Measurements from ENCODE around the gene PARP14. TPM values are rescaled to one million over a fixed set of nuclear protein-coding genes. Genes with fewer than 3 reads are reported as not detected.
"Not testable (repeated sequence)": the region's sequence is repeated elsewhere in the genome, so short reads cannot be mapped to it uniquely, and the experiment has no call there.

The PARP14 gene
- total and polyA plus RNA-seq, 11 donors = 5.0 to 104 (median 12.5) TPM

DNA sequence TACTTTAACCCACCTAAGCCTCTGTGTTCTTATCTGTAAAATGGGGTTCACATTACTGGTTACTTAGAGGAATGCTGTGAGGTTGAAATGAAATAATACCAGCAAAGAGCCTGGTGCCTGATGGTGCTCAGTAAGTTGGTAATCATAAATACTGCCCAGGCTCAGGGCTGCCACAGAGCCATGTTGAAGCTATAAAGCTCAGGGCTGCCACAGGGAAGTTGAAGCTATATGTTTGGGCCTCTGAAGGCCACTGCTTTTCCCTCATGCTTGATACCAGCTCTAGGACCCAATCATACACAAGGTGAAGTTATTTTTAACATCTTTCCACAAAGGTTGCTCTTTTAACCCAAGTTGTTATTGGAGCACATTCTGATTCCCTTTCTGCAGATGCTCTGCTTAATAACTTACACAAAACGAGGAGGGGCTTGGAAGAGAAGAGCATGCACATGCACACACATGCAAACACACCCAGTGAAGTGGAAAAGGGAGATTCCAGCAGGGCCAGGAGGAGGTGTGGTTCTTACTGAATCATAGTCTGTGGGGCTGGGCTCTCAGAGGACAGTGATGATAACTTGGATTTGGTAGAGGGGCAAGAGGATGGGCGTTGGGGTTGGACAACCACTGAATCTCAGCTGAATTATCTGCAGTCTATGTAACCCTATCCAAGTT, 17.4 kb downstream of the PARP14 start:
- Histone ChIP-seq H3K36me3 (peaks cover 0 to 66% (median 0%) of the 10 kb centered on the region in 9 donors), H3K4me1 (no peaks in the 10 kb centered on the region), H3K9me3 (no peaks in the 10 kb centered on the region), H3K4me3 (no peak overlapping the region), H3K27me3 (no peaks in the 10 kb centered on the region), H3K27ac (no peak overlapping the region)
- TF ChIP-seq POLR2A (IDR thresholded peaks at IDR 0.05) = no peak
- TF ChIP-seq, protein P1, sequence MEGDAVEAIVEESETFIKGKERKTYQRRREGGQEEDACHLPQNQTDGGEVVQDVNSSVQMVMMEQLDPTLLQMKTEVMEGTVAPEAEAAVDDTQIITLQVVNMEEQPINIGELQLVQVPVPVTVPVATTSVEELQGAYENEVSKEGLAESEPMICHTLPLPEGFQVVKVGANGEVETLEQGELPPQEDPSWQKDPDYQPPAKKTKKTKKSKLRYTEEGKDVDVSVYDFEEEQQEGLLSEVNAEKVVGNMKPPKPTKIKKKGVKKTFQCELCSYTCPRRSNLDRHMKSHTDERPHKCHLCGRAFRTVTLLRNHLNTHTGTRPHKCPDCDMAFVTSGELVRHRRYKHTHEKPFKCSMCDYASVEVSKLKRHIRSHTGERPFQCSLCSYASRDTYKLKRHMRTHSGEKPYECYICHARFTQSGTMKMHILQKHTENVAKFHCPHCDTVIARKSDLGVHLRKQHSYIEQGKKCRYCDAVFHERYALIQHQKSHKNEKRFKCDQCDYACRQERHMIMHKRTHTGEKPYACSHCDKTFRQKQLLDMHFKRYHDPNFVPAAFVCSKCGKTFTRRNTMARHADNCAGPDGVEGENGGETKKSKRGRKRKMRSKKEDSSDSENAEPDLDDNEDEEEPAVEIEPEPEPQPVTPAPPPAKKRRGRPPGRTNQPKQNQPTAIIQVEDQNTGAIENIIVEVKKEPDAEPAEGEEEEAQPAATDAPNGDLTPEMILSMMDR (IDR thresholded peaks at IDR 0.05) = no peak
- intact Hi-C loops (cut with DNase I) = no loop called here
- no peak for DNase-seq
- WGBS, 4 donors = 68 to 78% (median 75%) methylated on average over 2 of the region's 2 CpGs
- ATAC-seq = no peak

DNA sequence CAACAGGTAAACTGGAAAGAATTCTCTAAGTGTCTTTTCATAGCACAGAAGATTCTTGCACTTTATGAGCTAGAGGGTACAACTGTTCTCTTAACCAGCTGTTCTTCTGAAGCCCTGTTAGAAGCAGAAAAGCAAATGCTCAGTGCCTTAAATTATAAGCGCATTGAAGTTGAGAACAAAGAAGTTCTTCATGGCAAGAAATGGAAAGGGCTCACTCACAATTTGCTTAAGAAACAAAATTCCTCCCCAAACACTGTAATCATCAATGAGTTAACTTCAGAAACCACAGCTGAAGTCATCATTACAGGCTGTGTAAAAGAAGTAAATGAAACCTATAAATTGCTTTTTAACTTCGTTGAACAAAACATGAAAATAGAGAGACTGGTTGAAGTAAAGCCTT, 19.6 kb downstream of the PARP14 start:
- H3K9me3 ChIP-seq = no peaks in the 10 kb centered on the region
- intact Hi-C loops (cut with DNase I) = no loop called here
- ATAC-seq (no peak), DNase-seq (no peak)
- H3K4me1 ChIP-seq = no peaks in the 10 kb centered on the region
- H3K27me3 ChIP-seq = no peaks in the 10 kb centered on the region
- no peak overlapping the region for H3K27ac ChIP-seq
- peaks cover 0 to 61% (median 0%) of the 10 kb centered on the region in 9 donors for H3K36me3 ChIP-seq
- 91 to 93% (median 92%) methylated on average over 2 of the region's 2 CpGs for WGBS, 4 donors
- no peak for TF ChIP-seq POLR2A (IDR thresholded peaks at IDR 0.05)
- TF ChIP-seq, protein P1 (IDR thresholded peaks at IDR 0.05) = no peak
- no peak overlapping the region for H3K4me3 ChIP-seq

DNA sequence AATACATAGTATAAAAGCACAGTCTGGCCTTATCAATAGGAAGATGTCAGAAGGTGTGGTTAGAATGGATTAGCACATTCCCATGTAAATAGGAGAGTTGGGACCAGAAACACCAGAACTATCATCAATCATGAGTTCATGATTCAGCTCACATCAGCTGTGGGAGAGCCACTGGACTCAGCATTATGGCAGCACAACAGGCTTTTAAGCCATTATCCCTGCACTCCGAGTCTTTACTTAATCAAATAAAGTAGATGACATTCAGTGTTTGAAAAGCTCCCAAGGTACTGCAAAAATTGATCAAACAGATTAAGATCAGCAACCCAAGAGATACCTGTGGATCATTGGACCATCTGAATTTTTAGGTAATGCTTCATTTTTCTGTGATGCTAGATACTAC, 24.7 kb downstream of the PARP14 start:
- Histone ChIP-seq H3K4me3 (no peak overlapping the region), H3K36me3 (peaks cover 0 to 59% (median 11%) of the 10 kb centered on the region in 9 donors), H3K9me3 (peaks cover 0 to 4% (median 0%) of the 10 kb centered on the region in 12 donors), H3K27ac (no peak overlapping the region), H3K27me3 (no peaks in the 10 kb centered on the region), H3K4me1 (no peaks in the 10 kb centered on the region)
- TF ChIP-seq, protein P1 (IDR thresholded peaks at IDR 0.05) = no peak
- no peak for TF ChIP-seq POLR2A (IDR thresholded peaks at IDR 0.05)
- ATAC-seq (no peak), DNase-seq (no peak)
- WGBS, 4 donors = 89 to 96% (median 93%) methylated on average over 1 of the region's 1 CpG
- intact Hi-C loops (cut with DNase I) = no loop called here

DNA sequence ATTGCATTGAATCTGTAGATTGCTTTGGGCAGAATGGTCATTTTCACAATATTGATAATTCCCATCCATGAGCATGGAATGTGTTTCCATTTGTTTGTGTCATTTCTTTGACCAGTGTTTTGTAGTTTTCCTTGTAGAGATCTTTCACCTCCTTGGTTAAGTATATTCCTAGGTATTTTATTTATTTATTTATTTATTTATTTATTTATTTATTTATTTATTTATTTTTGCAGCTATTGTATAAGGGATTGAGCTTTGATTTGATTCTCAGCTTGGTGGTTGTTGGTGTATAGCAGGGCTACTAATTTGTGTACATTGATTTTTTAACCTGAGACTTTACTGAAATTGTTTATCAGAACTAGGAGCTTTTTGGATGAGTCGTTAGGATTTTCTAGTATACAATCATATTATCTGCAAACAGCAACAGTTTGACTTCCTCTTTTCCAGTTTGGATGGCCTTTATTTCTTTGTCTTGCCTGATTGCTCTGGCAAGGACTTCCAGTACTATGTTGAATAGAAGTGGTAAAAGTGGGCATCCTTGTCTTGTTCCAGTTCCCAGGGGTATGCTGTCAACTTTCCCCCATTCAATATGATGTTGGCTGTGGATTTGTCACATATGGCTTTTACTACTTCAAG, 30.1 kb downstream of the PARP14 start:
- H3K27me3 ChIP-seq; H3K9me3 ChIP-seq; H3K4me3 ChIP-seq; ATAC-seq; DNase-seq; H3K27ac ChIP-seq; intact Hi-C loops (cut with DNase I); H3K4me1 ChIP-seq: not testable (repeated sequence)
- H3K36me3 ChIP-seq = peaks cover 0 to 68% (median 23%) of the 10 kb centered on the region in 9 donors
- 92 to 96% (median 93%) methylated on average over 1 of the region's 1 CpG for WGBS, 4 donors
